Measurements from ENCODE around the gene CCNH. TPM values are rescaled to one million over a fixed set of nuclear protein-coding genes. Genes with fewer than 3 reads are reported as not detected.

Gene CCNH
- total and polyA plus RNA-seq, 3 donors from 2014 or later = 105 to 167 (median 142) TPM

DNA sequence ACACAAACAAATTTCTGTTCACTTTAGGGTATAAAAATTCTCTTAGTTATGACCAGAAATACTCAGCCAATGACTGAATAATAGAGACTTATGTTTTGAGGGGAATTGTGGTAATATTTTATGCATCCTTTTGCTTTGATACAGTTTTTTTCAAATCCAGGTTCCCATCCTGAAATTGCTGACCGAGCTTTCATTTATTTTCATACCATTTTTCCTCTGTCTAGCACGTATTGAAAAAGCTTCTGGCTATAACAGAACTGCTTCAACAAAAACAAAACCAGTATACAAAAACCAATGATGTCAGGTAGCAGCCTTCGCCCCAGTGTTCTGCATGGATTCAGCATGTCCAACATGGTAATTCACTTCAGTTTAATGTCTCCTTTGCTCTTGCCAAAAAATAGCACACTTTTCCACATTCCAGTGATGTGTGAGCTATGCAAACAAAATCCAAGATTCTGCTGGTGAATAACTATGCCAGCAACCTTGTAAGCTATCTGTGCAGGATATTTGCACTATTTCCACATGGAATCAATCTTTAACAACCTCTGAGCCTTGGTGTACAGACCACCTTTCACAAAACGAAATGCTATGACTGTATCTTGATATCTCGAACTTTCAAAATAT, 22.0 kb downstream of the CCNH start:
- Histone ChIP-seq H3K27ac (no peak overlapping the region), H3K4me1 (no peaks in the 10 kb centered on the region), H3K9me3 (no peaks in the 10 kb centered on the region), H3K4me3 (no peak overlapping the region), H3K36me3 (ENCODE audit: low read depth, missing control alignments) (no peaks in the 10 kb centered on the region), H3K27me3 (no peaks in the 10 kb centered on the region)
- 70 to 76% methylated on average over 5 of the region's 5 CpGs for WGBS, 2 donors
- DNase-seq = no peak
- intact Hi-C loops (cut with DNase I; ENCODE audit: low total_unique reads) = no loop called here
- TF ChIP-seq CTCF (IDR thresholded peaks at IDR 0.05) (no peak), POLR2A (IDR thresholded peaks at IDR 0.05) (no peak)

DNA sequence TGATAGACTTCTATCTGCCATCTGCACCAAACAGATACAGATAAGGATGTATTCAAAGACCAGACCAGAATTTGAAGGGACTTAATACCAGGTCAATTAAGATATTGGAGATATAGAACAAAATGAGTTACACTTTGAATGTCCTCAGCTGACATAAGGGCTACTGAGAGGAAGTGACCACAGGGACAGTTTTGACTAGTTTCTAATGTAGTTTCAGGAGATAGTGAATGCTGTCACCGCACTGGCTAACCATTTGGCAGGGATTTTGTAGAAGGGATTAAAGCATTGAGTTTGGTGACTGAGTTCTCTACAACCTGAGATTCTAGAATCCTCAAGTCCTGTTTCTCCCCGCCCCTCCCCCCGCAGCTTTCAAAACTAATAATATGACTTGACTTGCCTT, 22.7 kb downstream of the CCNH start:
- H3K27me3 ChIP-seq = no peaks in the 10 kb centered on the region
- DNase-seq = no peak
- H3K36me3 ChIP-seq (ENCODE audit: low read depth, missing control alignments) = no peaks in the 10 kb centered on the region
- H3K4me3 ChIP-seq = no peak overlapping the region
- intact Hi-C loops (cut with DNase I; ENCODE audit: low total_unique reads) = no loop called here
- 93 to 94% methylated on average over 3 of the region's 3 CpGs for WGBS, 2 donors
- no peak for TF ChIP-seq CTCF (IDR thresholded peaks at IDR 0.05)
- TF ChIP-seq POLR2A (IDR thresholded peaks at IDR 0.05) = no peak
- no peaks in the 10 kb centered on the region for H3K4me1 ChIP-seq
- H3K9me3 ChIP-seq = no peaks in the 10 kb centered on the region
- H3K27ac ChIP-seq = no peak overlapping the region

DNA sequence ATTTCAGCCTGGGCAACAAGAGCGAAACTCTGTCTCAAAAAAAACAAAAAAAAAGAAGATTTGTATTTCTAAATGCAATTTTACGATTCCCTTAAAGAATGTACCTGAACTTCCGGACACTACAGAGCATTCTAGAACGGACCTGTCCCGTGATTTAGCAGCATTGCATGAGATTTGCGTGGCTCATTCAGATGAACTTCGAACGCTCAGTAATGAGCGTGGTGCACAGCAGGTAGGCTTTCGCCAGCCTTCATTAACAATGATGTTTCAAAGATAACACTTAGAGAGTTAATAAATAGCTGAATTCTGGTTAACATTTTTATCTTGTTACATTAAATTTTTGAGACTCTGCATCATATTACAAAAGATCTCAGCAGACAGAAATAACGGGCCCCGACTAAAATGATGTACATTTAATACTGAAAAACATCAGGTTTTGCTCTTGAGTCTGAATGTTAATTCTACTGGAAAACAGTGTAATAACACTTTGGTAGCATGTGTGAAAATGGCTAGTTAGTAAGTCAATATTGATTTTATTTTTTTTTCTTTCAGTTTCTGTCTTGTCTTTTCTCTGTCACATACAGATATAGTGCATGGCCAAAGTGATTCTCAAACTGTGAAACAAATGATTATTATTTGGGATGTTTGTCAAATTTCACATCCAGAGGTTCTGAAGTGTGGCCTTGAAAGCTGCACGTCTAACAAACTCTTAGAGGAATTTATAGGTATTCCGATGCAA, 23.3 kb downstream of the CCNH start:
- Histone ChIP-seq H3K36me3 (ENCODE audit: low read depth, missing control alignments) (no peaks in the 10 kb centered on the region), H3K4me1 (no peaks in the 10 kb centered on the region), H3K9me3 (no peaks in the 10 kb centered on the region), H3K27ac (no peak overlapping the region), H3K27me3 (no peaks in the 10 kb centered on the region), H3K4me3 (no peak overlapping the region)
- no peak for DNase-seq
- 91 to 93% methylated on average over 14 of the region's 14 CpGs for WGBS, 2 donors
- intact Hi-C loops (cut with DNase I; ENCODE audit: low total_unique reads) = no loop called here
- no peak for TF ChIP-seq POLR2A (IDR thresholded peaks at IDR 0.05)
- no peak for TF ChIP-seq CTCF (IDR thresholded peaks at IDR 0.05)

DNA sequence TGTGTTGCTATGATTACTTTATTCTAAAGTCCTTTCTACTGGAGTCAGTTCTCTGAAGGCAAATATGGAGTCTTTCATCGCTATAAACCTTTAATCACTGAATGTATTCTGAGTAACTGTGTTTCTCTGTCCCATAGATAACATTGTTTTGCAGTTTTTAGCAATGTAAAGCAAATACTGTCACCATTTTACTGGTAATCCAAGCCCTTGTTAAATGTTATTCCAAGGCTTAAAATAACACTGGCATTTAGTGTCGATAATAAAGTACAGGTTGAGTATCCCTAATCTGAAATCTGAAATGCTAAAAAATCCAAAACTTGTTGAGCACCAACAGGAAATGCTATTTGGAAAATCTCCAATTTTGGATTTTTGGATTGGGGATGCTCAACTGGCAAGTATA, 24.6 kb downstream of the CCNH start:
- intact Hi-C loops (cut with DNase I; ENCODE audit: low total_unique reads) = no loop called here
- no peak overlapping the region for H3K27ac ChIP-seq
- no peak overlapping the region for H3K4me3 ChIP-seq
- 69 to 77% methylated on average over 2 of the region's 2 CpGs for WGBS, 2 donors
- no peaks in the 10 kb centered on the region for H3K4me1 ChIP-seq
- DNase-seq = no peak
- H3K9me3 ChIP-seq = no peaks in the 10 kb centered on the region
- H3K36me3 ChIP-seq (ENCODE audit: low read depth, missing control alignments) = no peaks in the 10 kb centered on the region
- H3K27me3 ChIP-seq = no peaks in the 10 kb centered on the region
- no peak for TF ChIP-seq CTCF (IDR thresholded peaks at IDR 0.05)
- no peak for TF ChIP-seq POLR2A (IDR thresholded peaks at IDR 0.05)

DNA sequence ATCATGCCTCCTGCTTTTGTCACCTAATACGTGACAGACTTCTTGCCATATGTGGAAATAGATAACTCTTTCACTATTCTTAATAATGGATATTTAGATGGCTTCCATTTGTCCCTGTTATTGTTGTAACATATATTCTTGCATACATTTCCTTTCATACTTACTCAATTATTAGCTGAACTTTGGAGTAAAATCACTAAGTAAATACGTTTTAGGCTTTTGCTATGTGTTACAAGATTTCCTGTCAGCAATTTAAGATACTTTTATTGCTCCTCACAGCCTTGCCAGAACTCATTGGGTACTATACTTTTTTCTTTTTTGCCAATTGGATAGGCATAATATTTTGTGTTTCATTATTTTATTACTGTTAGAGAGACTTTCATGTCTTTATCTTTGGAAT, 26.9 kb downstream of the CCNH start:
- H3K27ac ChIP-seq = no peak overlapping the region
- TF ChIP-seq POLR2A (IDR thresholded peaks at IDR 0.05) (no peak), CTCF (IDR thresholded peaks at IDR 0.05) (no peak)
- 79 to 93% methylated on average over 2 of the region's 2 CpGs for WGBS, 2 donors
- H3K4me3 ChIP-seq = no peak overlapping the region
- no peaks in the 10 kb centered on the region for H3K4me1 ChIP-seq
- no peaks in the 10 kb centered on the region for H3K27me3 ChIP-seq
- H3K36me3 ChIP-seq (ENCODE audit: low read depth, missing control alignments) = no peaks in the 10 kb centered on the region
- intact Hi-C loops (cut with DNase I; ENCODE audit: low total_unique reads) = no loop called here
- DNase-seq = no peak
- H3K9me3 ChIP-seq = no peaks in the 10 kb centered on the region

All from testis (tissue), 3 donors.